Neural cell (in vitro differentiated cells): ENCODE data around the gene MARK1. TPM values are rescaled to one million over a fixed set of nuclear protein-coding genes. Genes with fewer than 3 reads are reported as not detected.
A peak's percentile ranks its signal among the peaks of the same experiment; 100 is the strongest.

Experiments
- H2AFZ ChIP-seq: fragments of 200-600, 300-800 bp; sonication (generic), shearing (Covaris generic); 2 replicates; pipeline ENCODE4 v1.6.0; 2014; ENCODE audit warnings: low read depth, mild to moderate bottlenecking, antibody characterized with exemption, low read length, moderate library complexity
- H3F3A ChIP-seq: fragments of 200-600 bp; shearing (Covaris generic); 2 replicates; pipeline ENCODE4 v1.6.1; 2016; ENCODE audit warnings: mild to moderate bottlenecking, moderate library complexity, mixed read lengths, antibody characterized with exemption, low read length; ENCODE audit not compliant: insufficient read depth, poor library complexity, severe bottlenecking
- H3K27ac ChIP-seq: fragments of 200-600, 300-800 bp; sonication (generic), shearing (Covaris generic); 2 replicates; pipeline ENCODE4 v1.5.1; 2014; ENCODE audit warnings: mild to moderate bottlenecking, low read length, moderate library complexity
- H3K27me3 ChIP-seq: fragments of 300-800, 200-600 bp; sonication (generic), shearing (Covaris generic); 2 replicates; pipeline ENCODE4 v1.6.0; 2014; ENCODE audit warnings: mild to moderate bottlenecking, low read depth, low read length, moderate library complexity; ENCODE audit not compliant: insufficient read depth
- H3K36me3 ChIP-seq: fragments of 300-800, 200-600 bp; sonication (generic), shearing (Covaris generic); 2 replicates; pipeline ENCODE4 v1.5.1; 2014; ENCODE audit warnings: mild to moderate bottlenecking, antibody characterized with exemption, low read length, moderate library complexity; ENCODE audit not compliant: insufficient read depth
- H3K4me2 ChIP-seq: fragments of 300-800, 200-600 bp; sonication (generic), shearing (Covaris generic); 2 replicates; pipeline ENCODE4 v1.6.0; 2014; ENCODE audit warnings: mild to moderate bottlenecking, low read length
- H3K4me3 ChIP-seq: fragments of 300-800, 200-600 bp; sonication (generic), shearing (Covaris generic); 2 replicates; pipeline ENCODE4 v1.5.1; 2014; ENCODE audit warnings: mild to moderate bottlenecking, low read length, moderate library complexity
- H3K79me2 ChIP-seq: fragments of 200-600 bp; shearing (Covaris generic); replicated peaks from 2 replicates; pipeline ENCODE4 v1.6.0; 2014; ENCODE audit warnings: mild to moderate bottlenecking, low read length, moderate library complexity; ENCODE audit not compliant: insufficient read depth
- H3K9ac ChIP-seq: fragments of 300-800, 200-600 bp; sonication (generic), shearing (Covaris generic); 2 replicates; pipeline ENCODE4 v1.6.1; 2016; ENCODE audit warnings: mild to moderate bottlenecking, low read length, mixed read lengths
- H3K9me2 ChIP-seq: fragments of 200-600 bp; shearing (Covaris generic); 2 replicates; pipeline ENCODE4 v1.6.1; 2016; ENCODE audit warnings: mild to moderate bottlenecking, low read length, mixed read lengths; ENCODE audit not compliant: insufficient read depth
- H3K9me3 ChIP-seq: fragments of 200-600, 300-800 bp; sonication (generic), shearing (Covaris generic); 2 replicates; pipeline ENCODE4 v1.6.1; 2016; ENCODE audit warnings: mild to moderate bottlenecking, mixed run types, low read length, moderate library complexity, mixed read lengths
- H4K20me1 ChIP-seq: fragments of 200-600 bp; shearing (Covaris generic); 2 replicates; pipeline ENCODE4 v1.6.1; 2016; ENCODE audit warnings: mild to moderate bottlenecking, mixed run types; ENCODE audit not compliant: insufficient read depth
- CTCF ChIP-seq: fragments of 450-650 bp; IDR thresholded peaks from 2 replicates; pipeline ENCODE4 v1.5.1; 2014; ENCODE audit warnings: antibody characterized with exemption, mild to moderate bottlenecking, moderate library complexity; ENCODE audit not compliant: poor library complexity, severe bottlenecking
- EP300 ChIP-seq: fragments of 450-650 bp; conservative IDR thresholded peaks from 2 replicates; pipeline ENCODE4 v1.6.1; 2014; ENCODE audit warnings: antibody characterized with exemption, mild to moderate bottlenecking, moderate library complexity; ENCODE audit not compliant: poor library complexity, severe bottlenecking
- EZH2 ChIP-seq: fragments of 200-600, 300-800 bp; shearing (Covaris generic), sonication (generic); IDR thresholded peaks from 2 replicates; pipeline ENCODE4 v1.6.1; 2014; ENCODE audit warnings: antibody characterized with exemption, low read length, borderline replicate concordance, mild to moderate bottlenecking; ENCODE audit not compliant: insufficient read depth, poor library complexity, severe bottlenecking
- MXI1 ChIP-seq: fragments of 450-650 bp; conservative IDR thresholded peaks from 2 replicates; pipeline ENCODE4 v1.6.1; 2014; ENCODE audit warnings: antibody characterized with exemption, mild to moderate bottlenecking; ENCODE audit not compliant: poor library complexity, severe bottlenecking
- POLR2AphosphoS5 ChIP-seq: IDR thresholded peaks from 2 replicates; pipeline ENCODE4 v1.6.1; 2012
- RAD21 ChIP-seq: fragments of 450-650 bp; conservative IDR thresholded peaks from 2 replicates; pipeline ENCODE4 v1.6.1; 2014; ENCODE audit warnings: antibody characterized with exemption, mild to moderate bottlenecking, moderate library complexity
- REST ChIP-seq: IDR thresholded peaks from 2 replicates; pipeline ENCODE4 v1.6.1; 2012; ENCODE audit warnings: borderline replicate concordance
- SMC3 ChIP-seq: fragments of 450-650 bp; conservative IDR thresholded peaks from 2 replicates; pipeline ENCODE4 v1.6.1; 2014; ENCODE audit warnings: antibody characterized with exemption, mild to moderate bottlenecking, moderate library complexity; ENCODE audit not compliant: poor library complexity
- TAF1 ChIP-seq: IDR thresholded peaks from 2 replicates; pipeline ENCODE4 v1.6.1; 2012; ENCODE audit warnings: low read depth
- polyA plus RNA-seq: library from polyadenylated mRNA; depleted of rRNA; stranded (reverse); fragments of >200 nt; gene quantifications from 2 replicates; pipeline ENCODE4 v1.2.3, GENCODE V29; 2014

MARK1 gene
- polyA plus RNA-seq, 1 donor from 2014 or later: 38.6 TPM

DNA sequence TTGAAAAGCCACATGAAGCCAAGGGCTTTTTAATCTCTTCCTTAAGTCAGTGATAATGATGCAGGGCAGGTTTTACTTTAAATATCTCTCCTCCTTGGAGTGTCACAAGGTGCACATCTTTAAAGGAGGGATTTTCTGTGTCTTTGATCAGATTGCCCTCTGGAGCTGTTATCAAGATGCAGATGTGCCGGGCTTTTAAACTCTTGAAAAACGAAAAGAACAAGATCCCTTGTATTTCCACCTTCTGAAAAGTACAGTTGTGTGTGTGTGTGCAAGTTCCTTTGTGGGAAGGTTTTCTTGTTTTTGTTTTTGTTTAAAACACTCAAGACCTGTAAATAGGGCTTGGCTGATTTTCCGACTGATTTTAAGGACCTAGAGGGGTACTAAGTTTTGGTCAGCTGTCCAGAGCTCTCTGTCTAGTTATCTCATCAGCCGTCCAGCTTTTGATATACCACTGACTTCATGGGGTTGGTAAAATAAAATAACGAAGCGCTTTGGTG lies 1.6 kb downstream of the MARK1 start:
- Histone ChIP-seq H3F3A (no peaks in the 10 kb centered on the region), H4K20me1 (no peaks in the 10 kb centered on the region), H3K79me2 (peaks cover 46% of the 10 kb centered on the region), H3K9me3 (no peaks in the 10 kb centered on the region), H3K27ac (peak overlapping the region; percentile 85), H3K9ac (peak overlapping the region; percentile 88), H2AFZ (peak overlapping the region; percentile 10), H3K27me3 (no peaks in the 10 kb centered on the region), H3K4me3 (peak overlapping the region; percentile 88), H3K36me3 (no peaks in the 10 kb centered on the region), H3K9me2 (no peaks in the 10 kb centered on the region), H3K4me2 (peak overlapping the region; percentile 36)
- TF ChIP-seq REST: peak; percentile 14
- no peak for TF ChIP-seq SMC3

- H3K79me2 ChIP-seq: peaks cover 69% of the 10 kb centered on the region
- H3F3A ChIP-seq: no peaks in the 10 kb centered on the region
- no peaks in the 10 kb centered on the region for H3K36me3 ChIP-seq
- no peak overlapping the region for H2AFZ ChIP-seq
- no peaks in the 10 kb centered on the region for H3K9me2 ChIP-seq
- H4K20me1 ChIP-seq: no peaks in the 10 kb centered on the region
- TF ChIP-seq EZH2 (no peak), SMC3 (no peak), TAF1 (no peak), EP300 (no peak), POLR2AphosphoS5 (no peak), MXI1 (no peak), RAD21 (no peak), CTCF (no peak), REST (no peak)
- no peak overlapping the region for H3K27ac ChIP-seq
- H3K27me3 ChIP-seq: no peaks in the 10 kb centered on the region
- H3K4me2 ChIP-seq: no peak overlapping the region
- no peak overlapping the region for H3K4me3 ChIP-seq
- H3K9ac ChIP-seq: no peak overlapping the region
- no peaks in the 10 kb centered on the region for H3K9me3 ChIP-seq
Observed at GRCh38 chr1:220533504-220534109, 5.7 kb downstream of the MARK1 start.
